Measurements from ENCODE around the gene UFM1.

- TF ChIP-seq CTCF (conservative IDR thresholded peaks at IDR 0.05; ENCODE audit: low read length) (no peak), EZH2phosphoT487 (IDR thresholded peaks at IDR 0.05; ENCODE audit: borderline replicate concordance) (no peak)
Measured at GRCh38 chr13:38348861-38349389, 726 bp upstream of the UFM1 start.

All from Loucy (cell line).